Adrenal gland (tissue), 5 donors: Measurements from ENCODE around the gene DNASE1L3.

Experiments used
- POLR2A ChIP-seq, 2 donors: fragments of 450-650 bp; IDR thresholded peaks; one replicate each; pipeline ENCODE4 v1.6.1; 2017; ENCODE audit warnings: antibody characterized with exemption in 2 of 2, mild to moderate bottlenecking in 2 of 2, moderate library complexity in 1 of 2
- TF ChIP-seq, protein P1 (sequence below), 6 experiments: fragments of 450-650 bp in 4 of 6; fragments of 200-600 bp in 2 of 6; sonication (generic) in 1 of 6; IDR thresholded peaks; 1 replicate in 5 of 6; 2 replicates in 1 of 6; pipeline versions ENCODE4 v1.5.1 to v1.8.0; 2016 to 2021; ENCODE audit warnings: antibody characterized with exemption in 6 of 6, mild to moderate bottlenecking in 2 of 6, moderate library complexity in 1 of 6
- donor health status: DM: no; HTN: no; CAD: no.

DNA sequence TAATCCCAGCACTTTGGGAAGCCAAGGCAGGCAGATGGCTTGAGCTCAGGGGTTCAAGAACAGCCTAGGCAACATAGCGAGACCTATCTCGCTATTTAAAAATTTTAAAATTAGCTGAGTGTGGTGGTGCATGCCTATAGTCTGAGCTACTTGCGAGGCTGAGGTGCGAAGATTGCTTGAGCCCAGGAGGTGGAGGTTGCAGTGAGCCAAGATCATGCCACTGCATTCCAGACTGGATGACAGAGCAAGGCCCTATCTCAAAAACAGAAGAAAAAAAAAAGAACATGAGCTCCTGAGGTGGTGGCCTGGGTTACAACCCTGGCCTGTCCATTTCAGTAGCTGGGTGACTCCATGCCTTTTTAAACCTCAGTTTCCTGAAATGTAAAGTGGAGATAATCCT lies 7.2 kb downstream of the DNASE1L3 start:
- TF ChIP-seq, protein P1, sequence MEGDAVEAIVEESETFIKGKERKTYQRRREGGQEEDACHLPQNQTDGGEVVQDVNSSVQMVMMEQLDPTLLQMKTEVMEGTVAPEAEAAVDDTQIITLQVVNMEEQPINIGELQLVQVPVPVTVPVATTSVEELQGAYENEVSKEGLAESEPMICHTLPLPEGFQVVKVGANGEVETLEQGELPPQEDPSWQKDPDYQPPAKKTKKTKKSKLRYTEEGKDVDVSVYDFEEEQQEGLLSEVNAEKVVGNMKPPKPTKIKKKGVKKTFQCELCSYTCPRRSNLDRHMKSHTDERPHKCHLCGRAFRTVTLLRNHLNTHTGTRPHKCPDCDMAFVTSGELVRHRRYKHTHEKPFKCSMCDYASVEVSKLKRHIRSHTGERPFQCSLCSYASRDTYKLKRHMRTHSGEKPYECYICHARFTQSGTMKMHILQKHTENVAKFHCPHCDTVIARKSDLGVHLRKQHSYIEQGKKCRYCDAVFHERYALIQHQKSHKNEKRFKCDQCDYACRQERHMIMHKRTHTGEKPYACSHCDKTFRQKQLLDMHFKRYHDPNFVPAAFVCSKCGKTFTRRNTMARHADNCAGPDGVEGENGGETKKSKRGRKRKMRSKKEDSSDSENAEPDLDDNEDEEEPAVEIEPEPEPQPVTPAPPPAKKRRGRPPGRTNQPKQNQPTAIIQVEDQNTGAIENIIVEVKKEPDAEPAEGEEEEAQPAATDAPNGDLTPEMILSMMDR (IDR thresholded peaks at IDR 0.05), result no peak
- TF ChIP-seq POLR2A (IDR thresholded peaks at IDR 0.05), result no peak
